Liver (tissue), 9 donors: Measurements from ENCODE around the gene GALK1. TPM values are rescaled to one million over a fixed set of nuclear protein-coding genes. Genes with fewer than 3 reads are reported as not detected.
A peak's percentile ranks its signal among the peaks of the same experiment; 100 is the strongest.

Experiments used
- DNase-seq: peaks from one replicate; pipeline ENCODE4 v3.0.0-alpha.2; 2017; ENCODE audit warnings: low spot score
- H3K27ac ChIP-seq, 2 donors: one replicate each; pipeline ENCODE4 v1.7.0; 2013; ENCODE audit warnings: inconsistent platforms in 2 of 2, low read length in 2 of 2, control low read depth in 1 of 2, low read depth in 1 of 2, mild to moderate bottlenecking in 1 of 2
- H3K27me3 ChIP-seq, 4 donors: one replicate each; pipeline versions ENCODE4 v1.6.1 to v1.7.0; 2013; ENCODE audit warnings: low read length in 3 of 4, inconsistent platforms in 1 of 4, mild to moderate bottlenecking in 1 of 4, moderate library complexity in 1 of 4; ENCODE audit not compliant: control insufficient read depth in 4 of 4, insufficient read depth in 4 of 4
- H3K36me3 ChIP-seq, 4 donors: one replicate each; pipeline versions ENCODE4 v1.6.1 to v1.7.0; 2013; ENCODE audit warnings: low read length in 3 of 4, mild to moderate bottlenecking in 3 of 4, low read depth in 1 of 4, moderate library complexity in 1 of 4; ENCODE audit not compliant: control insufficient read depth in 4 of 4, insufficient read depth in 3 of 4
- H3K4me1 ChIP-seq, 4 donors: one replicate each; pipeline versions ENCODE4 v1.6.1 to v1.7.0; 2013; ENCODE audit warnings: low read length in 3 of 4, mild to moderate bottlenecking in 3 of 4, moderate library complexity in 1 of 4; ENCODE audit not compliant: control insufficient read depth in 4 of 4, insufficient read depth in 4 of 4
- H3K4me3 ChIP-seq, 3 donors: one replicate each; pipeline versions ENCODE4 v1.6.1 to v1.7.0; 2013; ENCODE audit warnings: low read length in 3 of 3, control low read depth in 1 of 3, low read depth in 1 of 3, mild to moderate bottlenecking in 1 of 3
- H3K9ac ChIP-seq, 2 donors: one replicate each; pipeline ENCODE4 v1.7.0; 2013; ENCODE audit warnings: low read length in 2 of 2, mild to moderate bottlenecking in 2 of 2, moderate library complexity in 2 of 2, control low read depth in 1 of 2, low read depth in 1 of 2
- H3K9me3 ChIP-seq, 4 donors: one replicate each; pipeline versions ENCODE4 v1.6.1 to v1.7.0; 2013; ENCODE audit warnings: low read length in 3 of 4; ENCODE audit not compliant: control insufficient read depth in 4 of 4
- CTCF ChIP-seq: fragments of 150-350 bp; IDR thresholded peaks from 2 replicates; pipeline ENCODE4 v1.5.1; 2017; ENCODE audit warnings: improper control_type of control experiment, low read depth, low read length; ENCODE audit not compliant: missing input control
- EGR1 ChIP-seq, 2 donors: IDR thresholded peaks; 2 replicates each; pipeline ENCODE4 v1.6.1; 2016 to 2018; ENCODE audit warnings: antibody characterized with exemption in 2 of 2, low read depth in 2 of 2
- FOXA1 ChIP-seq: IDR thresholded peaks from 2 replicates; pipeline ENCODE4 v1.6.1; 2016; ENCODE audit warnings: antibody characterized with exemption
- FOXA2 ChIP-seq: IDR thresholded peaks from 2 replicates; pipeline ENCODE4 v1.6.1; 2016; ENCODE audit warnings: antibody characterized with exemption
- GABPA ChIP-seq, 2 donors: IDR thresholded peaks in 1 of 2; conservative IDR thresholded peaks in 1 of 2; 2 replicates each; pipeline ENCODE4 v1.6.1; 2016; ENCODE audit warnings: antibody characterized with exemption in 2 of 2, mild to moderate bottlenecking in 1 of 2, moderate library complexity in 1 of 2
- HNF4G ChIP-seq: IDR thresholded peaks from 2 replicates; pipeline ENCODE4 v1.6.1; 2016; ENCODE audit warnings: antibody characterized with exemption
- MAX ChIP-seq: IDR thresholded peaks from 2 replicates; pipeline ENCODE4 v1.6.1; 2016; ENCODE audit warnings: antibody characterized with exemption
- NR2F2 ChIP-seq: IDR thresholded peaks from 2 replicates; pipeline ENCODE4 v1.6.1; 2016; ENCODE audit warnings: antibody characterized with exemption
- REST ChIP-seq: IDR thresholded peaks from 2 replicates; pipeline ENCODE4 v1.6.1; 2016; ENCODE audit warnings: antibody characterized with exemption, mild to moderate bottlenecking
- RXRA ChIP-seq, 2 donors: IDR thresholded peaks; 2 replicates each; pipeline ENCODE4 v1.6.1; 2017 to 2018; ENCODE audit warnings: antibody characterized with exemption in 2 of 2, mild to moderate bottlenecking in 1 of 2
- SP1 ChIP-seq: IDR thresholded peaks from 2 replicates; pipeline ENCODE4 v1.6.1; 2018; ENCODE audit warnings: antibody characterized with exemption, mild to moderate bottlenecking
- YY1 ChIP-seq: IDR thresholded peaks from 2 replicates; pipeline ENCODE4 v1.6.1; 2016; ENCODE audit warnings: antibody characterized with exemption, mild to moderate bottlenecking
- WGBS: extraction: QIAGEN DNeasy Blood & Tissue Kit; methylation state at CpG from one replicate; pipeline ENCODE4 v1.1.7; 2013; 5-methylcytosine and 5-hydroxymethylcytosine counted together
- polyA plus RNA-seq, 2 donors: library from polyadenylated mRNA; stranded (reverse) in 1 of 2; unstranded in 1 of 2; fragments of 200-250 nt in 1 of 2; fragments of >200 nt in 1 of 2; fragmentation: Nextera tagmentation in 1 of 2; extraction: Ambion mirVana in 1 of 2; gene quantifications; one replicate each; pipeline versions ENCODE4 v1.2.1 to v1.2.3, GENCODE V29; 2013 to 2015
- total RNA-seq, 2 donors: library from RNA; depleted of rRNA; stranded (reverse); fragments of >200 nt; gene quantifications; one replicate each; pipeline ENCODE4 v1.2.3, GENCODE V29; 2014
- TF ChIP-seq, protein P1 (sequence below): IDR thresholded peaks from 2 replicates; pipeline ENCODE4 v1.6.1; 2016; ENCODE audit warnings: antibody characterized with exemption
- TF ChIP-seq, protein P2 (sequence below): IDR thresholded peaks from 2 replicates; pipeline ENCODE4 v1.6.1; 2016; ENCODE audit warnings: antibody characterized with exemption
- donor health status: healthy.
- donor health status: healthy.
- donor health status: healthy.
- donor health status: healthy.
- donor health status: healthy.

Gene GALK1
- total and polyA plus RNA-seq, 4 donors, result 59.0 to 230 (median 95.9) TPM

GRCh38 chr17:75777296-75777922, 12.4 kb upstream of the GALK1 start:
- TF ChIP-seq HNF4G, result no peak
- no peak for TF ChIP-seq RXRA (IDR thresholded peaks at IDR 0.05)
- no peak for TF ChIP-seq CTCF
- no peak for TF ChIP-seq MAX
- no peak for TF ChIP-seq GABPA (IDR thresholded peaks at IDR 0.05 in 1 of 2, conservative IDR thresholded peaks at IDR 0.05 in 1 of 2)
- DNase-seq, result no peak
- H3K9me3 ChIP-seq, result no peaks in the 10 kb centered on the region
- H3K27ac ChIP-seq, result peak overlapping the region; percentile 56 to 64
- H3K9ac ChIP-seq, result peak overlapping the region in 1 of 2 donors; percentile 72
- H3K27me3 ChIP-seq, result no peaks in the 10 kb centered on the region
- 14% methylated on average over 2 of the region's 2 CpGs for WGBS
- peaks cover 3 to 39% (median 24%) of the 10 kb centered on the region in 4 donors for H3K4me1 ChIP-seq
- peaks cover 0 to 13% (median 8%) of the 10 kb centered on the region in 4 donors for H3K36me3 ChIP-seq
- H3K4me3 ChIP-seq, result peak overlapping the region; percentile 82 to 98 (median 96)

GRCh38 chr17:75776386-75777295, 11.6 kb upstream of the GALK1 start:
- TF ChIP-seq NR2F2, result peak; percentile 13
- no peak for TF ChIP-seq YY1
- no peak for TF ChIP-seq GABPA (IDR thresholded peaks at IDR 0.05 in 1 of 2, conservative IDR thresholded peaks at IDR 0.05 in 1 of 2)
- TF ChIP-seq SP1, result peak; percentile 1
- peak overlapping the region in 1 of 2 donors; percentile 72 for H3K9ac ChIP-seq

GRCh38 chr17:75774991-75775668, 10.1 kb upstream of the GALK1 start:
- Histone ChIP-seq H3K9me3 (no peaks in the 10 kb centered on the region), H3K27ac (peak overlapping the region; percentile 39 to 64), H3K4me3 (no peak overlapping the region), H3K4me1 (peaks cover 3 to 58% (median 37%) of the 10 kb centered on the region in 4 donors), H3K27me3 (no peaks in the 10 kb centered on the region), H3K36me3 (peaks cover 0 to 13% (median 8%) of the 10 kb centered on the region in 4 donors), H3K9ac (no peak overlapping the region)
- WGBS, result 81% methylated on average over 6 of the region's 6 CpGs
- no peak for TF ChIP-seq FOXA1
- no peak for TF ChIP-seq EGR1 (IDR thresholded peaks at IDR 0.05; ENCODE audit: low read depth in 2 of 2)
- no peak for TF ChIP-seq GABPA (IDR thresholded peaks at IDR 0.05 in 1 of 2, conservative IDR thresholded peaks at IDR 0.05 in 1 of 2)
- no peak for TF ChIP-seq FOXA2
- TF ChIP-seq, protein P1, sequence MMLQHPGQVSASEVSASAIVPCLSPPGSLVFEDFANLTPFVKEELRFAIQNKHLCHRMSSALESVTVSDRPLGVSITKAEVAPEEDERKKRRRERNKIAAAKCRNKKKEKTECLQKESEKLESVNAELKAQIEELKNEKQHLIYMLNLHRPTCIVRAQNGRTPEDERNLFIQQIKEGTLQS, result no peak
- no peak for TF ChIP-seq NR2F2
- no peak for TF ChIP-seq REST
- no peak for TF ChIP-seq RXRA (IDR thresholded peaks at IDR 0.05)
- TF ChIP-seq HNF4G, result no peak
- TF ChIP-seq, protein P2, sequence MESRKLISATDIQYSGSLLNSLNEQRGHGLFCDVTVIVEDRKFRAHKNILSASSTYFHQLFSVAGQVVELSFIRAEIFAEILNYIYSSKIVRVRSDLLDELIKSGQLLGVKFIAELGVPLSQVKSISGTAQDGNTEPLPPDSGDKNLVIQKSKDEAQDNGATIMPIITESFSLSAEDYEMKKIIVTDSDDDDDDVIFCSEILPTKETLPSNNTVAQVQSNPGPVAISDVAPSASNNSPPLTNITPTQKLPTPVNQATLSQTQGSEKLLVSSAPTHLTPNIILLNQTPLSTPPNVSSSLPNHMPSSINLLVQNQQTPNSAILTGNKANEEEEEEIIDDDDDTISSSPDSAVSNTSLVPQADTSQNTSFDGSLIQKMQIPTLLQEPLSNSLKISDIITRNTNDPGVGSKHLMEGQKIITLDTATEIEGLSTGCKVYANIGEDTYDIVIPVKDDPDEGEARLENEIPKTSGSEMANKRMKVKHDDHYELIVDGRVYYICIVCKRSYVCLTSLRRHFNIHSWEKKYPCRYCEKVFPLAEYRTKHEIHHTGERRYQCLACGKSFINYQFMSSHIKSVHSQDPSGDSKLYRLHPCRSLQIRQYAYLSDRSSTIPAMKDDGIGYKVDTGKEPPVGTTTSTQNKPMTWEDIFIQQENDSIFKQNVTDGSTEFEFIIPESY, result no peak
- DNase-seq, result no peak

More at GRCh38 chr17:75776386-75777295, 11.6 kb upstream of the GALK1 start:
- Histone ChIP-seq H3K4me1 (peaks cover 3 to 46% (median 31%) of the 10 kb centered on the region in 4 donors), H3K4me3 (peak overlapping the region in 1 of 3 donors; percentile 82), H3K27ac (peak overlapping the region; percentile 56 to 64), H3K9me3 (no peaks in the 10 kb centered on the region), H3K36me3 (peaks cover 0 to 13% (median 8%) of the 10 kb centered on the region in 4 donors), H3K27me3 (no peaks in the 10 kb centered on the region)
- no peak for DNase-seq
- WGBS, result 44% methylated on average over 15 of the region's 15 CpGs
